Measurements from ENCODE around the gene ZNF341. TPM values are rescaled to one million over a fixed set of nuclear protein-coding genes. Genes with fewer than 3 reads are reported as not detected.
"Not testable (repeated sequence)": the region's sequence is repeated elsewhere in the genome, so short reads cannot be mapped to it uniquely, and the experiment has no call there.

Gene ZNF341
- total RNA-seq, 2 donors from 2014 or later, result 1.8 to 2.3 TPM

GRCh38 chr20:33753763-33754162 lies 22.0 kb downstream of the ZNF341 start:
- peaks cover 12% of the 10 kb centered on the region for H3K36me3 ChIP-seq
- H3K27ac ChIP-seq, result no peak overlapping the region
- H3K27me3 ChIP-seq (replicated peaks; ENCODE audit: insufficient read depth), result no peaks in the 10 kb centered on the region
- H3K4me1 ChIP-seq (ENCODE audit: control insufficient read depth in 1 of 2, low read depth in 2 of 2), result no peaks in the 10 kb centered on the region
- DNase-seq (ENCODE audit: low spot score), result no peak
- no peak overlapping the region for H3K4me3 ChIP-seq
- TF ChIP-seq, protein P1, sequence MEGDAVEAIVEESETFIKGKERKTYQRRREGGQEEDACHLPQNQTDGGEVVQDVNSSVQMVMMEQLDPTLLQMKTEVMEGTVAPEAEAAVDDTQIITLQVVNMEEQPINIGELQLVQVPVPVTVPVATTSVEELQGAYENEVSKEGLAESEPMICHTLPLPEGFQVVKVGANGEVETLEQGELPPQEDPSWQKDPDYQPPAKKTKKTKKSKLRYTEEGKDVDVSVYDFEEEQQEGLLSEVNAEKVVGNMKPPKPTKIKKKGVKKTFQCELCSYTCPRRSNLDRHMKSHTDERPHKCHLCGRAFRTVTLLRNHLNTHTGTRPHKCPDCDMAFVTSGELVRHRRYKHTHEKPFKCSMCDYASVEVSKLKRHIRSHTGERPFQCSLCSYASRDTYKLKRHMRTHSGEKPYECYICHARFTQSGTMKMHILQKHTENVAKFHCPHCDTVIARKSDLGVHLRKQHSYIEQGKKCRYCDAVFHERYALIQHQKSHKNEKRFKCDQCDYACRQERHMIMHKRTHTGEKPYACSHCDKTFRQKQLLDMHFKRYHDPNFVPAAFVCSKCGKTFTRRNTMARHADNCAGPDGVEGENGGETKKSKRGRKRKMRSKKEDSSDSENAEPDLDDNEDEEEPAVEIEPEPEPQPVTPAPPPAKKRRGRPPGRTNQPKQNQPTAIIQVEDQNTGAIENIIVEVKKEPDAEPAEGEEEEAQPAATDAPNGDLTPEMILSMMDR (IDR thresholded peaks at IDR 0.05), result no peak
- ATAC-seq (ENCODE audit: insufficient number of reproducible peaks, low FRiP score, low read depth), result no peak
- no peaks in the 10 kb centered on the region for H3K9me3 ChIP-seq

GRCh38 chr20:33755936-33756490 lies 24.2 kb downstream of the ZNF341 start:
- DNase-seq (ENCODE audit: low spot score); ATAC-seq (ENCODE audit: insufficient number of reproducible peaks, low FRiP score, low read depth); H3K9me3 ChIP-seq; H3K4me3 ChIP-seq; H3K27ac ChIP-seq; H3K27me3 ChIP-seq (replicated peaks; ENCODE audit: insufficient read depth); H3K4me1 ChIP-seq (ENCODE audit: control insufficient read depth in 1 of 2, low read depth in 2 of 2): not testable (repeated sequence)
- peaks cover 12% of the 10 kb centered on the region for H3K36me3 ChIP-seq

DNA sequence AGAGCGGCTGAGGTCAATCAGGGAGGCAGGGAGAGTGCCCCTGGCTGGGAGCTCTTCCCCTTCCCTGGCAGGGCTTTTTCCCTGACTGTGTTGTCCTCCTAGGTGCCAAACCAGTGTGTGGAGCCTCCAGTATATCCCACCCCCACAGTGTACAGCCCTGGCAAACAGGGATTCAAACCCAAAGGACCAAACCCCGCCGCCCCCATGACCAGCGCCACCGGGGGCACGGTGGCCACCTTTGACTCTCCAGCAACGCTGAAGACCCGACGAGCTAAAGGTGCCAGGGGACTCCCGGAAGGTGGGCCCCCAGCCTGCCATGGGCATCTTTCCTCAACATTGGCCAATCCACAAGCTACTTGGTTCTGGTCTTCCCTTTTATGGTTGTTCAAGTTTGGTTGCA lies 25.2 kb downstream of the ZNF341 start:
- Histone ChIP-seq H3K4me1 (ENCODE audit: control insufficient read depth in 1 of 2, low read depth in 2 of 2) (no peaks in the 10 kb centered on the region), H3K36me3 (peaks cover 12% of the 10 kb centered on the region), H3K27ac (no peak overlapping the region), H3K9me3 (no peaks in the 10 kb centered on the region), H3K4me3 (no peak overlapping the region), H3K27me3 (replicated peaks; ENCODE audit: insufficient read depth) (no peaks in the 10 kb centered on the region)
- DNase-seq (ENCODE audit: low spot score) (no peak), ATAC-seq (ENCODE audit: insufficient number of reproducible peaks, low FRiP score, low read depth) (no peak)
- TF ChIP-seq, protein P1 (IDR thresholded peaks at IDR 0.05), result no peak

GRCh38 chr20:33757458-33757857 lies 25.7 kb downstream of the ZNF341 start:
- Histone ChIP-seq H3K27me3 (replicated peaks; ENCODE audit: insufficient read depth) (no peaks in the 10 kb centered on the region), H3K4me3 (no peak overlapping the region), H3K4me1 (ENCODE audit: control insufficient read depth in 1 of 2, low read depth in 2 of 2) (no peaks in the 10 kb centered on the region), H3K27ac (no peak overlapping the region), H3K9me3 (no peaks in the 10 kb centered on the region), H3K36me3 (peaks cover 12% of the 10 kb centered on the region)
- DNase-seq (ENCODE audit: low spot score) (no peak), ATAC-seq (ENCODE audit: insufficient number of reproducible peaks, low FRiP score, low read depth) (no peak)
- TF ChIP-seq, protein P1 (IDR thresholded peaks at IDR 0.05), result no peak

DNA sequence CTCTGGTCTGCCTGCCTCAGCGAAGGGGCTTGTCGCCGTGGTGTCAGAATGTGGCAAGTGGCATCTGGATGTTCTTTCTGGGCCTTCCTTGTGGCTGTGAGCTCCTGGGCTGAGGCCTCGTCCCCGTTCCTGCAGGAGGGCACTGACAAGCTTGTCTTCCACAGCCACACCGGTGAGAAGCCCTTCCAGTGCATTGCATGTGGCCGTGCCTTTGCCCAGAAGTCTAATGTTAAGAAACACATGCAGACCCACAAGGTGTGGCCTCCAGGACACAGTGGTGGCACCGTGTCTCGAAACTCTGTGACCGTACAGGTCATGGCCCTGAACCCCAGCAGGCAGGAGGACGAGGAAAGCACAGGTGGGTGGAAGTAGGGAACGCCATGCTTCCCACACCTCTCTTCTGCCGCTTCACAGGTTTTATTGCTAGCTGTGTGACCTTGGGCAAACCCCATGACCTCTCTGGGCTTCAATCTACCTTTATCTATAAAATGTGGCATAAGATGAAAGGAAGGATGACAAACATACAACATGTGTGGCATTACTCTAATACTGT lies 30.0 kb downstream of the ZNF341 start:
- TF ChIP-seq, protein P1 (IDR thresholded peaks at IDR 0.05), result no peak
- no peaks in the 10 kb centered on the region for H3K36me3 ChIP-seq
- no peak overlapping the region for H3K27ac ChIP-seq
- ATAC-seq (ENCODE audit: insufficient number of reproducible peaks, low FRiP score, low read depth), result no peak
- H3K4me1 ChIP-seq (ENCODE audit: control insufficient read depth in 1 of 2, low read depth in 2 of 2), result no peaks in the 10 kb centered on the region
- no peak overlapping the region for H3K4me3 ChIP-seq
- H3K9me3 ChIP-seq, result no peaks in the 10 kb centered on the region
- H3K27me3 ChIP-seq (replicated peaks; ENCODE audit: insufficient read depth), result no peaks in the 10 kb centered on the region
- DNase-seq (ENCODE audit: low spot score), result no peak

DNA sequence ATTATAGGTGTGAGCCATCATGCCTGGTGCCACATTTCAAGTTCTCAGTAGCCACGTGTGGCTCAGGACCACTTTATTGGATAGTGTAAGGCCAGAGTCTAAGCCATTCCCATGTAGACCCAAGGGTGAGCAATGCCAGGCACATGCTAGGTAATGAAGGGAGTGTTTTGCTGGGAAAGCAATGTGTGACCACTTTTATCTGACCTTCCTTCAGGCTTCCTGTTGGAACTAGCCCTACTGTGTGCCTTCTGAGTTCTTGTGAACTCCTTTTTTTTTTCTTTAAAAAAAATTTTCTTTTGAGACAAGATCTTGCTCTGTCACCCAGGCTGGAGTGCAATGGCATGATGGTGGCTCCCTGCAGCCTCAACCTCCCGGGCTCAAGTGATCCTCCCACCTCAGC lies 33.3 kb downstream of the ZNF341 start:
- no peaks in the 10 kb centered on the region for H3K36me3 ChIP-seq
- no peaks in the 10 kb centered on the region for H3K27me3 ChIP-seq (replicated peaks; ENCODE audit: insufficient read depth)
- TF ChIP-seq, protein P1 (IDR thresholded peaks at IDR 0.05), result no peak
- no peak overlapping the region for H3K27ac ChIP-seq
- H3K4me3 ChIP-seq, result no peak overlapping the region
- ATAC-seq (ENCODE audit: insufficient number of reproducible peaks, low FRiP score, low read depth) (no peak), DNase-seq (ENCODE audit: low spot score) (no peak)
- H3K9me3 ChIP-seq, result no peaks in the 10 kb centered on the region
- H3K4me1 ChIP-seq (ENCODE audit: control insufficient read depth in 1 of 2, low read depth in 2 of 2), result no peaks in the 10 kb centered on the region
